ENCODE results near the gene FAM234B.
"Not testable (repeated sequence)": the region's sequence is repeated elsewhere in the genome, so short reads cannot be mapped to it uniquely, and the experiment has no call there.

Gene FAM234B

DNA sequence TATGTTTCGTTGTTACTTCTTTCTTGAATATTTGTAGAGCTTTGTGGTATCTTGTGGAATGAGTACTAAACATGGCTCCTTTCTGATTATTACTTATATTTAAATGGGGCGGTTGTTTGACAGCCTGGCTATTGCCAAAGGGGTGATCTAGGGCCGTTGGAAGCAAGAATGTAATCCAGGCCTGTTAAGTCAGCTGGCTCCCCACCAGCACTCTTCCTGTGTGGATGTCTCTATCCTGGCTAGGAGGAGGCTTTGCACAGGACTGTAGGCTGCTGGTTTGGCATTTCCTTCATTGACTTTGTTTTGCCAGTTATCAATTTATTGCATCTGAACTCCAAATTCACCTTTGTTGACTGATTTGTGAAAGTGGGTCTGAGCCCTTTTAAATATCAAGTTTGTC is 5.6 kb downstream of the FAM234B start:
- Histone ChIP-seq H3K4me1 (peaks cover 14% of the 10 kb centered on the region), H3K9me3 (peaks cover 23% of the 10 kb centered on the region)

GRCh38 chr12:13052421-13052820 is 8.2 kb downstream of the FAM234B start:
- H3K27me3 ChIP-seq, result no peaks in the 10 kb centered on the region

More for the DNA sequence above, 5.6 kb downstream of the FAM234B start:
- no peak for TF ChIP-seq Cebpa-rat (IDR thresholded peaks at IDR 0.05)
- H4K20me1 ChIP-seq, result no peaks in the 10 kb centered on the region
- H3K27ac ChIP-seq, result no peak overlapping the region
- H3K9ac ChIP-seq, result no peak overlapping the region
- H3K4me3 ChIP-seq, result no peak overlapping the region
- H3K36me3 ChIP-seq, result peaks cover 14% of the 10 kb centered on the region
- H3K27me3 ChIP-seq, result no peaks in the 10 kb centered on the region
- H3K4me2 ChIP-seq, result no peak overlapping the region

GRCh38 chr12:13053617-13054016 is 9.4 kb downstream of the FAM234B start:
- H3K36me3 ChIP-seq, result peaks cover 39% of the 10 kb centered on the region
- H3K4me3 ChIP-seq, H4K20me1 ChIP-seq, H3K27me3 ChIP-seq, H3K4me2 ChIP-seq, H3K27ac ChIP-seq, H3K9ac ChIP-seq, H3K4me1 ChIP-seq: not testable (repeated sequence)
- peaks cover 23% of the 10 kb centered on the region for H3K9me3 ChIP-seq

More at GRCh38 chr12:13052421-13052820, 8.2 kb downstream of the FAM234B start:
- TF ChIP-seq Cebpa-rat (IDR thresholded peaks at IDR 0.05), result no peak
- peaks cover 28% of the 10 kb centered on the region for H3K36me3 ChIP-seq
- peaks cover 23% of the 10 kb centered on the region for H3K9me3 ChIP-seq
- H3K9ac ChIP-seq, result no peak overlapping the region
- H3K4me2 ChIP-seq, result no peak overlapping the region
- H3K4me1 ChIP-seq, result no peaks in the 10 kb centered on the region
- H4K20me1 ChIP-seq, result no peaks in the 10 kb centered on the region
- H3K27ac ChIP-seq, result no peak overlapping the region
- no peak overlapping the region for H3K4me3 ChIP-seq

DNA sequence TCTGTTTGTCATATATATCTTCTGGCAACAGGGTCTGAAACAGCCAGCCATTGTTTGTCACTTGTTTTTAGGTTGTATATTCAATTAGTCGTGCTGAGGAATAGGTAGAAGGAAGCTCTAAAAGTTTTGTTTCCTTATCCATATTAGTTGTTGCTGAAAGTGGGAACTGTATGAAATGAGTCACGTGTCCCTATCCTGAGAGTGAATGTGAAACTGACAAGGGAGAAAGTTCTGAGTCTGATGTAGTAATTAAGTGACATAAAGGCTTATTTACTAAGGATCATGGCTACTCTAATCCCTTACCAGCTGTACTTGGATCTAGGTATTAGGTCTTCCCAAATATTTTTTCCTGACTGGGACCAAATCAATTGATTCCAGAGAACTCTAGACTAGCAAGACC is 16.4 kb downstream of the FAM234B start:
- H4K20me1 ChIP-seq, result no peaks in the 10 kb centered on the region
- no peaks in the 10 kb centered on the region for H3K27me3 ChIP-seq
- no peak overlapping the region for H3K9ac ChIP-seq
- no peak overlapping the region for H3K4me2 ChIP-seq
- TF ChIP-seq Cebpa-rat (IDR thresholded peaks at IDR 0.05), result no peak
- no peaks in the 10 kb centered on the region for H3K9me3 ChIP-seq
- H3K4me3 ChIP-seq, result no peak overlapping the region
- H3K27ac ChIP-seq, result no peak overlapping the region
- peaks cover 6% of the 10 kb centered on the region; the same call in 1 of the 2 replicates for H3K4me1 ChIP-seq
- H3K36me3 ChIP-seq, result peaks cover 79% of the 10 kb centered on the region

DNA sequence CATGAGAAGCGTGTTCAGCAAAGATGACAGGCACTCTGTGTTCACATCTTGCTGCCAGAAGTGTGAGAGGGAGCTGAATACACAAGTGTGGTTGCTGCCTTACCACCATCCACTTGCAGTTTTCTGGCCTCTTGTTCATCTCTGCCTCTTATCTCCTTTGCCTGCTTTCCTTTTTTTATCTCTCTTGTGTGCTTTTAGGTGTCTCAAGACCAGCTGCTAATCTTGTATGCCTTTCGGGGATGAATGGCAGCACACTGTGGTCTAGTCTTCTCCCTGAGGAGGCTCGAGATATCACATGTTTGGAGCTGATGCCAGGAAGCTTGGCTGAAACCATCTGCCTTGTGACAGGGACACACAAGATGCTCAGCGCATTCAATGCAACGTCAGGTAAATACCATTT is 17.2 kb downstream of the FAM234B start:
- no peak overlapping the region for H3K27ac ChIP-seq
- TF ChIP-seq Cebpa-rat (IDR thresholded peaks at IDR 0.05), result no peak
- no peak overlapping the region for H3K4me3 ChIP-seq
- no peak overlapping the region for H3K9ac ChIP-seq
- H3K4me1 ChIP-seq, result peaks cover 6% of the 10 kb centered on the region; the same call in 1 of the 2 replicates
- no peaks in the 10 kb centered on the region for H3K9me3 ChIP-seq
- H3K36me3 ChIP-seq, result peaks cover 78% of the 10 kb centered on the region
- H3K4me2 ChIP-seq, result peak overlapping the region; percentile 27; the same call in 1 of the 2 replicates
- H4K20me1 ChIP-seq, result no peaks in the 10 kb centered on the region
- no peaks in the 10 kb centered on the region for H3K27me3 ChIP-seq

GRCh38 chr12:13062669-13063068 is 18.5 kb downstream of the FAM234B start:
- peaks cover 88% of the 10 kb centered on the region for H3K36me3 ChIP-seq
- peaks cover 6% of the 10 kb centered on the region; the same call in 1 of the 2 replicates for H3K4me1 ChIP-seq

GRCh38 chr12:13066014-13066413 is 21.8 kb downstream of the FAM234B start:
- H3K27me3 ChIP-seq, result no peaks in the 10 kb centered on the region
- TF ChIP-seq Cebpa-rat (IDR thresholded peaks at IDR 0.05), result no peak
- H3K27ac ChIP-seq, result no peak overlapping the region
- H3K4me3 ChIP-seq, result no peak overlapping the region
- H3K9ac ChIP-seq, result no peak overlapping the region
- peaks cover 5% of the 10 kb centered on the region; the same call in 1 of the 2 replicates for H3K4me1 ChIP-seq
- H3K4me2 ChIP-seq, result no peak overlapping the region
- no peaks in the 10 kb centered on the region for H4K20me1 ChIP-seq
- no peaks in the 10 kb centered on the region for H3K9me3 ChIP-seq
- peaks cover 86% of the 10 kb centered on the region for H3K36me3 ChIP-seq

More at GRCh38 chr12:13062669-13063068, 18.5 kb downstream of the FAM234B start:
- Histone ChIP-seq H3K4me3 (no peak overlapping the region), H3K4me2 (no peak overlapping the region), H4K20me1 (no peaks in the 10 kb centered on the region), H3K9ac (no peak overlapping the region), H3K27ac (no peak overlapping the region), H3K9me3 (no peaks in the 10 kb centered on the region), H3K27me3 (no peaks in the 10 kb centered on the region)
- no peak for TF ChIP-seq Cebpa-rat (IDR thresholded peaks at IDR 0.05)

- H3K27me3 ChIP-seq, result no peaks in the 10 kb centered on the region
- H4K20me1 ChIP-seq, result no peaks in the 10 kb centered on the region
- no peak overlapping the region for H3K9ac ChIP-seq
- H3K9me3 ChIP-seq, result no peaks in the 10 kb centered on the region
- peaks cover 86% of the 10 kb centered on the region for H3K36me3 ChIP-seq
- peaks cover under 1% of the 10 kb centered on the region; the same call in 1 of the 2 replicates for H3K4me1 ChIP-seq
- no peak overlapping the region for H3K4me2 ChIP-seq
- H3K27ac ChIP-seq, result no peak overlapping the region
- TF ChIP-seq Cebpa-rat (IDR thresholded peaks at IDR 0.05), result no peak
- H3K4me3 ChIP-seq, result no peak overlapping the region
These were observed 22.3 kb downstream of the FAM234B start for GRCh38 chr12:13066459-13066858.

GRCh38 chr12:13067322-13067721 is 23.1 kb downstream of the FAM234B start:
- no peak overlapping the region for H3K9ac ChIP-seq
- no peaks in the 10 kb centered on the region for H4K20me1 ChIP-seq
- no peak overlapping the region for H3K4me3 ChIP-seq
- no peak overlapping the region for H3K27ac ChIP-seq
- no peaks in the 10 kb centered on the region for H3K27me3 ChIP-seq
- H3K4me2 ChIP-seq, result no peak overlapping the region
- TF ChIP-seq Cebpa-rat (IDR thresholded peaks at IDR 0.05), result no peak
- H3K9me3 ChIP-seq, result no peaks in the 10 kb centered on the region
- peaks cover 86% of the 10 kb centered on the region for H3K36me3 ChIP-seq
- no peaks in the 10 kb centered on the region for H3K4me1 ChIP-seq

DNA sequence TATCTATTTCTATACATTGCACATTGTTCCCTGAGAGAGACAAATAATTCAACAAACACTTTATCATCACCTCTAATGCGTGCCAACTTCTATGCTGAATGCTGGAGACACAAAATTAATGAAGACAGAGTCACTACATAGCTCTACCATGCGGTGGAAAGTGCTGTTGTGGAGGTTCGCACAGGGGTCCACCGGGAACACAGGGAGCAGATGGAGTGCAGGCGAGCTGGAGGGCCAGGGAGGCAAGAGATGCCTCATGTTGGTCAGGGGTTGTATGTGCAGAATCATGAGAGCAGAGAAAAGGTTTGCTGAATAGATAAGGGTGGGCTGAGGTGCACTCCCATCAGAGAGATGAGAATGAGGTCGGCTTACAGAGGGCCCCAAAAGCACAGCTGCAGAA is 25.2 kb downstream of the FAM234B start:
- Histone ChIP-seq H3K27ac (no peak overlapping the region), H3K9me3 (no peaks in the 10 kb centered on the region), H3K4me2 (no peak overlapping the region), H4K20me1 (no peaks in the 10 kb centered on the region), H3K27me3 (no peaks in the 10 kb centered on the region), H3K36me3 (peaks cover 87% of the 10 kb centered on the region), H3K9ac (no peak overlapping the region), H3K4me3 (no peak overlapping the region), H3K4me1 (no peaks in the 10 kb centered on the region)
- TF ChIP-seq Cebpa-rat (IDR thresholded peaks at IDR 0.05), result no peak
